ENCODE measurements around the gene TAPT1.

- TF ChIP-seq SP1 (IDR thresholded peaks at IDR 0.05): no peak
- TF ChIP-seq NFRKB (IDR thresholded peaks at IDR 0.05): no peak
- TF ChIP-seq L3MBTL2 (conservative IDR thresholded peaks at IDR 0.05): no peak
- TF ChIP-seq PKNOX1 (IDR thresholded peaks at IDR 0.05): no peak
- no peak for TF ChIP-seq BHLHE40 (IDR thresholded peaks at IDR 0.05; ENCODE audit: borderline replicate concordance)
- TF ChIP-seq FOXK2 (IDR thresholded peaks at IDR 0.05): no peak
- TF ChIP-seq ARNT (IDR thresholded peaks at IDR 0.05): no peak
- TF ChIP-seq SUZ12 (IDR thresholded peaks at IDR 0.05): no peak
Measured at GRCh38 chr4:16262188-16262587, 35.9 kb upstream of the TAPT1 start.

Measured in HEK293T (cell line).